Upper lobe of left lung (tissue), 6 donors: ENCODE measurements around the gene COL23A1. TPM values are rescaled to one million over a fixed set of nuclear protein-coding genes. Genes with fewer than 3 reads are reported as not detected.
A peak's percentile ranks its signal among the peaks of the same experiment; 100 is the strongest.

Source experiments
- ATAC-seq, 2 donors: fragments of 200-7000 bp; cut with Tn5 transposase; one replicate each; pipeline ENCODE4 v1.9.1; 2022; ENCODE audit warnings: mild to moderate bottlenecking in 2 of 2, moderate library complexity in 2 of 2; ENCODE audit not compliant: low FRiP score in 2 of 2
- DNase-seq, 2 donors: peaks; one replicate each; pipeline ENCODE4 v3.0.0-alpha.2; 2019 to 2020
- H3K27ac ChIP-seq, 4 donors: fragments of 200-600 bp; sonication (generic); one replicate each; pipeline ENCODE4 v1.5.1; 2016 to 2019
- H3K27me3 ChIP-seq, 4 donors: fragments of 200-600 bp; sonication (generic); one replicate each; pipeline ENCODE4 v1.5.1; 2017 to 2019
- H3K36me3 ChIP-seq, 4 donors: fragments of 200-600 bp; sonication (generic); one replicate each; pipeline ENCODE4 v1.5.1; 2016 to 2019
- H3K4me1 ChIP-seq, 4 donors: fragments of 200-600 bp; sonication (generic); one replicate each; pipeline ENCODE4 v1.5.1; 2018 to 2019
- H3K4me3 ChIP-seq, 4 donors: fragments of 200-600 bp; sonication (generic); one replicate each; pipeline ENCODE4 v1.5.1; 2017 to 2019; ENCODE audit warnings: mild to moderate bottlenecking in 2 of 4, moderate library complexity in 1 of 4
- H3K9me3 ChIP-seq, 4 donors: fragments of 200-600 bp; sonication (generic); one replicate each; pipeline ENCODE4 v1.5.1; 2018 to 2019
- CTCF ChIP-seq, 6 experiments: fragments of 450-650 bp in 4 of 6; fragments of 200-600 bp in 2 of 6; sonication (generic) in 2 of 6; IDR thresholded peaks; one replicate each; pipeline ENCODE4 v1.5.1; 2016 to 2019; ENCODE audit warnings: antibody characterized with exemption in 6 of 6
- EP300 ChIP-seq, 4 donors: sonication (generic); formaldehyde crosslinking; IDR thresholded peaks; one replicate each; pipeline ENCODE4 v1.5.1; 2017; ENCODE audit warnings: antibody characterized with exemption in 4 of 4, control low read depth in 2 of 4
- POLR2A ChIP-seq, 4 donors: fragments of 450-650 bp; IDR thresholded peaks; one replicate each; pipeline ENCODE4 v1.5.1; 2016 to 2017; ENCODE audit warnings: antibody characterized with exemption in 4 of 4, mild to moderate bottlenecking in 2 of 4
- POLR2AphosphoS5 ChIP-seq, 2 donors: sonication (generic); formaldehyde crosslinking; IDR thresholded peaks; one replicate each; pipeline ENCODE4 v1.5.1; 2017; ENCODE audit warnings: antibody characterized with exemption in 2 of 2
- WGBS, 2 donors: methylation state at CpG; one replicate each; pipeline ENCODE4 v1.1.5; 2017 to 2018; 5-methylcytosine and 5-hydroxymethylcytosine counted together
- total RNA-seq, 6 donors: library from RNA; depleted of rRNA in 4 of 6; stranded (reverse); fragments of >200 nt in 4 of 6; gene quantifications; one replicate each; pipeline versions ENCODE4 v1.1.0 to v1.2.1, GENCODE V29; 2016 to 2021
- donor health status: DM: no; HTN: no; CAD: no; lungs with moderate emphysema.
- donor health status: DM: no; HTN: yes; CAD: no; lungs with severe emphysema.

The COL23A1 gene
- total RNA-seq, 6 donors from 2014 or later: 0.61 to 3.1 (median 1.5) TPM

DNA sequence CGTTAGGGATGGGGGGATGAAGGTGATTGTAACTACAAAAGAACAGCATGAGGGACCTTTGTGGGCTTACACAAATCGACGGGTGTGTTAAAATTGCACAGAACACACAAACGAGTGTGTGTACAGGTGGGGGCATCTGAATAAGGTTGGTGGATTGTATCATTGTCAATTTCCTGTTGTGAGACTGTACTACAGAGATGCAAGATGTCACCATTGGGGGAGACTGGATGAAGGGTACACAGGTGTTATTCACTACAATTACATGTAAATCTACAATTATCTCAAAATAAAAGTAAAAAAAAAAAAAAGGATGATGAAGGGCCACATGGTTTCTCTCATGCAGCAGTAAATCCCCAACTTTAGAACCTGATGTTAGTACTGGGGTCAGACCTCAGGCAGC, 326.1 kb downstream of the COL23A1 start:
- WGBS, 2 donors: 87 to 92% methylated on average over 4 of the region's 4 CpGs
- Histone ChIP-seq H3K4me3 (no peak overlapping the region), H3K27me3 (no peaks in the 10 kb centered on the region), H3K27ac (no peak overlapping the region), H3K4me1 (no peaks in the 10 kb centered on the region), H3K36me3 (no peaks in the 10 kb centered on the region), H3K9me3 (no peaks in the 10 kb centered on the region)
- no peak for ATAC-seq
- DNase-seq: no peak
- no peak for TF ChIP-seq POLR2AphosphoS5 (IDR thresholded peaks at IDR 0.05)
- TF ChIP-seq POLR2A (IDR thresholded peaks at IDR 0.05): no peak
- no peak for TF ChIP-seq EP300 (IDR thresholded peaks at IDR 0.05)
- no peak for TF ChIP-seq CTCF (IDR thresholded peaks at IDR 0.05)

- ATAC-seq (no peak), DNase-seq (no peak)
- H3K27ac ChIP-seq: no peak overlapping the region
- TF ChIP-seq POLR2A (IDR thresholded peaks at IDR 0.05) (no peak), EP300 (IDR thresholded peaks at IDR 0.05) (no peak), CTCF (IDR thresholded peaks at IDR 0.05) (no peak), POLR2AphosphoS5 (IDR thresholded peaks at IDR 0.05) (no peak)
- WGBS, 2 donors: 86 to 89% methylated on average over 13 to 19 of the region's 19 CpGs
- no peaks in the 10 kb centered on the region for H3K9me3 ChIP-seq
- H3K4me3 ChIP-seq: no peak overlapping the region
- no peaks in the 10 kb centered on the region for H3K36me3 ChIP-seq
- H3K27me3 ChIP-seq: no peaks in the 10 kb centered on the region
- no peaks in the 10 kb centered on the region for H3K4me1 ChIP-seq
Observed at GRCh38 chr5:178261666-178262600, 328.3 kb downstream of the COL23A1 start.

DNA sequence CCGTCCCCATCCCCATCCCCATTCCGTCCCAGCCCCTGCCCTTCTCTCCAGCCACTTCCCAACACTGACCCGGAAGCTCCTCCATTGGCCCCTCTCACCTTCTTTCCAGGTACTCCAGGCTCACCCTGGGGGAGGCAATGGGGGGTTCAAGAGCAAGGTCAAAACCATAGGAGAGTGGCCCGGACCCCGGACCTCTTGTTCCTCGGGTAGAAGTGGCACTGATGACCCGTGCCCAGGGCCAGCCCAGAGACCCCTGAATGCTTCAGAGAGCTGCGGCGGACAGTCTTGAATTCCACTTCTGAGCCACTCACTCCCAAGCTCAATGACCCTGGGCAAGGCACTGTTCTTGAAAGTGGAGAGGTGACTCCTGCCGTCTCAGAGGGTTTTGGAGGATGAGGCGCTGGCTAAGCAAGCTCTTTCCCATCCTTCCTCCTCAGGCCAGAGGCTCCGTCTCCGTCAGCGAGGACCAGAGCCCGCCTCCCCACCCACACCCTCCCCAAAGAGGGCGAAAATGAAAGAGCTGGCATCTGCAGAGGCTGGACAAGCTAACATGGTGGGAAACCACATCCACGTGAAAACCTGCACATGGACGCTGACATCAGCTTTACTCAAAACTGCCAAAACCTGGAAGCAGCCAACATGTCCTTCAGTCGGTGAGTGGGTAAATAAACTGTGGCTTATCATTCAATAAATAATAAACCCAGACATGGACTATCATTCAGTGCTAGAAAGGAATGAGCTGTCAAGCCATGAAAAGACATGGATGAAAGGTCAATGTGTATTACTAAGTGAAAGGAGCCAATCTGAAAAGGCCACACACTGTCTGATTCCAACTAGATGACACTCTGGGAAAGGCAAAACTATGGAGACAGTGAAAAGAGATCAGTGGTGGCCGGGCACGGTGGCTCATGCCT, 330.3 kb downstream of the COL23A1 start:
- TF ChIP-seq POLR2AphosphoS5 (IDR thresholded peaks at IDR 0.05) (no peak), POLR2A (IDR thresholded peaks at IDR 0.05) (no peak), EP300 (IDR thresholded peaks at IDR 0.05) (no peak), CTCF (IDR thresholded peaks at IDR 0.05) (no peak)
- H3K27ac ChIP-seq: no peak overlapping the region
- no peaks in the 10 kb centered on the region for H3K36me3 ChIP-seq
- no peaks in the 10 kb centered on the region for H3K27me3 ChIP-seq
- H3K9me3 ChIP-seq: no peaks in the 10 kb centered on the region
- WGBS, 2 donors: 70 to 80% methylated on average over 20 to 21 of the region's 21 CpGs
- no peak for ATAC-seq
- H3K4me3 ChIP-seq: no peak overlapping the region
- H3K4me1 ChIP-seq: no peaks in the 10 kb centered on the region
- DNase-seq: no peak

DNA sequence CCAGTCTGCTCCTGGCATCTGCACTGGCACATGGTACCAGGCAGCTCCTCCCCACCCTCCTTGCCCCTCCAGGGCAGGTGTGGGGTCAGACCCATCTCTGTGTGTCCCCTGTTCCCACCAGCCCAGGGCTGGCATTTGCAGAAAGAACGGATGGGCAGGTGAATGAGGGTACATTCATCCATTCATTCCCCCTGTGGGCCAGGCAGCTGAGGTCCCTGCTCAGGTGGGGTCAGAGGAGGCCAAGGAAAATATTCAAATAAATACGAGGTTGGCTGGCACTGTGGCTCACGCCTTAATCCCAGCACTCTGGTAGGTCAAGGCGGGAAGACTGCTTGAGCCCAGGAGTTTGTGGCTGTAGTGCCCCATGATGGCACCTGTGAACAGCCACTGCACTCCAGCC, 332.5 kb downstream of the COL23A1 start:
- no peaks in the 10 kb centered on the region for H3K27me3 ChIP-seq
- 89 to 96% methylated on average over 3 to 4 of the region's 4 CpGs for WGBS, 2 donors
- H3K27ac ChIP-seq: no peak overlapping the region
- H3K4me1 ChIP-seq: no peaks in the 10 kb centered on the region
- no peak overlapping the region for H3K4me3 ChIP-seq
- DNase-seq (no peak), ATAC-seq (peak in 1 of 2 donors; percentile 6)
- H3K36me3 ChIP-seq: no peaks in the 10 kb centered on the region
- TF ChIP-seq POLR2A (IDR thresholded peaks at IDR 0.05): no peak
- no peak for TF ChIP-seq CTCF (IDR thresholded peaks at IDR 0.05)
- TF ChIP-seq POLR2AphosphoS5 (IDR thresholded peaks at IDR 0.05): no peak
- no peak for TF ChIP-seq EP300 (IDR thresholded peaks at IDR 0.05)
- H3K9me3 ChIP-seq: no peaks in the 10 kb centered on the region
